GM04504 (cell line): ENCODE results near the gene MICALL2.

Source experiments
- DNase-seq: peaks from one replicate; pipeline ENCODE4 v3.0.0-alpha.2; 2012; ENCODE audit warnings: low read depth

Gene MICALL2

GRCh38 chr7:1394371-1394770, 64.9 kb downstream of the MICALL2 start:
- no peak for DNase-seq

DNA sequence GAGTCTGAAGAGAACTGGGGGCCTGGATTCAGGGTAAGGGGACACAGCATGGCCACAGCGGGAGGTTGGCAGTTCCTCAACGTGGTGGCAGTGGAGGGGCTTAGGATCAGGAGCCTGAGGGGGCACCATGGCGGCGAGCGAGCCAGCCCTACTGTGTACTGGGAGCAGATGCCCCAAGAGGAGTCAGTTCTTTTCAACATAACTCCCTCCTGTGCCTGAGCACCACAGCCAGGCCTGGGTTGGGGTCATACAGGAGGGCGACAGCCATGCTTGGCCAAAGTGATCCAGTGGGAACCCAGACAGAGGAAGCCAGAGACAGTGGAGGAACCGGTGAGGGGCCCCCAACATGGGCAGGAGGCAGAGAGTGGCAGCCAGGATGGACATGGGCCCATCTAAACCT, 65.8 kb downstream of the MICALL2 start:
- no peak for DNase-seq

- no peak for DNase-seq
These were observed 66.7 kb downstream of the MICALL2 start for GRCh38 chr7:1392556-1392955.

GRCh38 chr7:1391449-1391848, 67.8 kb downstream of the MICALL2 start:
- no peak for DNase-seq

- no peak for DNase-seq
These were observed 70.5 kb downstream of the MICALL2 start for GRCh38 chr7:1388703-1389335.

DNA sequence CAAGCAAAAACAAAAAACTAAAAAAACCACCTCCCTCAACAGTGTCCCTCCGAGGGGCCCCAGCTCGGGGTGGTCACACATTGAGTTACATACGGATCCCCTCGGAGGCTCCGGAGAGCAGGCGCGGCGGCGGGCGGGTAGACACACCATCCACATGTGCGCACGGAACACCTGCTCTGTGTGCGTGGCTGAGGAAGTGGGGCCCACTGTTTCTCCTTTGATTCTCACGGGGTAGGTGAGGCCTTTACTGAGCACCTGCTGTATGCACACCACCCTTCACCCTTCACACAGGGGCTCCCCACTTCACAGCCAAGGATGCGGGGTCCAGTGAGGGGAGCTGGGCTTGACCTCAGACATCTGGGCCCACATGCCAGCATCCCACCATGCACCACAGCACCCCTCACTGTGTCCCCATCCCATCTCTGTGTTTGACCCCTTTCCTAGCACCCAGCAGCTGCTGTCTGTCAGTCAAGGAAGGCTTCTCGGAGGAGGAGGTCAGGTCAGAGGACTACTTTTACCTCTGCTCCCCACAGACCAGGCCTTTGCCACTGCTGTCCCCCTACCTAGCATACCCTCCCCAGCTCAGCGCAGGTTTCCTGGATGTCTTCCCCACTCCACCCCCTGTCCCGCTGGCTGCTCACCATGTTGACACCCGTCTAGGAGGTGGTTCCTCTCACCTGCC, 71.1 kb downstream of the MICALL2 start:
- no peak for DNase-seq

DNA sequence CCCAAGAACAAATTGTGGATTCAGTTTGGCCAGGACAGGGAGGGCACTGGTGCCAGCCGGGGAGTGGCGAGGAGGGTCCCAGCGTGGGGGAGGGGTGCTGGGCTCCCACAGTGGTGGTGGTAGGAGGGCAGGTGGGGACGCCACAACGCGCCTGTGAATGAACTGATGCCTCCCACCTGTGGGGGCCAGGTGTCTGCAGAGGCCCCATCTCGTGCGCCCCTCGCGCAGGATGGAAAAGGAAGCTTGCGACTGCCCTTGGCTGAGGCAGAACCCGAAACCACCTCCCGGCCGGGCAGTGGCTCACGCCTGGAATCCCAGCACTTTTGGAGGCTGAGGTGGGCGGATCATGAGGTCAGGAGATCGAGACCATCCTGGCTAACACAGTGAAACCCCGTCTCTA, 72.0 kb downstream of the MICALL2 start:
- no peak for DNase-seq

- no peak for DNase-seq
These were observed 72.5 kb downstream of the MICALL2 start for GRCh38 chr7:1386623-1387220.

DNA sequence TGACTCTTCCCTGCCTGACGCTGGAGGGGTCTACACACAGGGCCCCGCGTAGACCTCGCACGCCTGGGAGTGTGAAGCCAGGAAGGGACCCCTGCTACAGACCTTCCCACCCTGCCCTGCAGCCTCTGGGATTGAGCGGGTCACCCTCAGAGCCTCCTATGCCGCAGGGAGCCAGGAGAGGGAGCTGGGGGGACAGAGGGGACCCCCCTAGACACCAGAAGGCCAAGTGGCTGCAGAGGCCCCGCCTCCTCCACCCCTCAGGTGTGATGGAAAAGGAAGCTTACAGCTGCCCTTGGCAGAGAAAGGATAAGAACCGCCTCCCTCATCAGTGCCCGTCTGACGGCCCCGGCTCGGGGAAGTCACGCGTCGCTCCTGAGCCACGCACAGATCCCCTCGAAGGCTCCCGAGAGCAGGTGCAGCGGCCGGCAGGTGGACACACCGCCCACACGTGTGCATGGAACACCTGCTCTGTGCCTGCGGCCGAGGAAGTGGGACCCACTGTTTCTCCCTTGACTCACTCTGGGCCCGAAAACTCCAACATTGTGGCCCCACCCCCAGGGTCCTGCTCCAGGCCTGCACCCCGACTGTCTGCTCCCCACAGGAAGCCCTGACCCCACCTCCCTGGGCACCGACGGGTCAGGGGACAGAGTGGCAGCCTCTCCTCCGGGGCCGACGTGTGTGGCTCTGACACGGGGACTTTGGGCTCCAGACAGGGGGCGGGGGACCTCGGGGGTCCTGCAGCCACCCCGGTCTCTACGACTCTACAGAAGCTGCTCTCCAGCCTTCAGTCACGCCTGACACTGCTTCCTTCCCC, 73.3 kb downstream of the MICALL2 start:
- DNase-seq: no peak

- no peak for DNase-seq
These were observed 74.0 kb downstream of the MICALL2 start for GRCh38 chr7:1385086-1385808.
